IMR-90 (cell line): ENCODE measurements around the gene RNPC3. TPM values are rescaled to one million over a fixed set of nuclear protein-coding genes. Genes with fewer than 3 reads are reported as not detected.

ENCODE experiments used
- ATAC-seq: fragments of 200-7000 bp; cut with Tn5 transposase; 2 replicates; pipeline ENCODE4 v1.9.1; 2020; ENCODE audit warnings: low read depth, mild to moderate bottlenecking, moderate library complexity
- BruUV-seq: library from RNA; stranded (reverse); fragments of 400-500 nt; replicated peaks from 2 replicates; lab custom pipeline; 2021; lab: Mats Ljungman, UMichigan
- CTCF ChIA-PET: fragments of 300-600 bp; formaldehyde crosslinking; extraction: SDS; loops from one replicate; lab custom pipeline; 2021; ENCODE audit warnings: antibody characterized with exemption; lab: Yijun Ruan, JAX
- POLR2A ChIA-PET: fragments of 300-600 bp; sonication (Branson Sonifier 250); formaldehyde crosslinking; loops from one replicate; lab custom pipeline; 2022; ENCODE audit warnings: antibody characterized with exemption; ENCODE audit not compliant: unreplicated experiment; lab: Charles Lee
- DNase-seq: peaks from one replicate; pipeline ENCODE4 v3.0.0; 2013
- H2AFZ ChIP-seq: replicated peaks from 2 replicates; pipeline ENCODE3; 2013; ENCODE audit warnings: low read length, mild to moderate bottlenecking; ENCODE audit not compliant: poor library complexity
- H2AK5ac ChIP-seq: 2 replicates; pipeline ENCODE4 v1.6.1; 2013; ENCODE audit warnings: low read depth, low read length, inconsistent platforms
- H2AK9ac ChIP-seq: replicated peaks from 2 replicates; pipeline ENCODE3; 2013; ENCODE audit warnings: mild to moderate bottlenecking, low read depth, low read length, moderate library complexity; ENCODE audit not compliant: poor library complexity
- H2BK120ac ChIP-seq: 2 replicates; pipeline ENCODE4 v1.6.1; 2013; ENCODE audit warnings: low read depth, low read length, inconsistent platforms
- H2BK15ac ChIP-seq: 3 replicates; pipeline ENCODE4 v1.6.1; 2013; ENCODE audit warnings: low read depth, low read length, inconsistent platforms
- H2BK20ac ChIP-seq: 2 replicates; pipeline ENCODE4 v1.6.1; 2013; ENCODE audit warnings: low read depth, mild to moderate bottlenecking, inconsistent platforms, low read length, moderate library complexity
- H2BK5ac ChIP-seq: 2 replicates; pipeline ENCODE4 v1.6.1; 2013; ENCODE audit warnings: mild to moderate bottlenecking, low read depth, low read length, inconsistent platforms; ENCODE audit not compliant: poor library complexity, severe bottlenecking
- H3K14ac ChIP-seq: replicated peaks from 2 replicates; pipeline ENCODE4 v1.6.1; 2013; ENCODE audit warnings: low read depth, low read length, inconsistent platforms
- H3K18ac ChIP-seq: 2 replicates; pipeline ENCODE4 v1.6.1; 2013; ENCODE audit warnings: low read depth, low read length, control low read depth
- H3K23ac ChIP-seq: 2 replicates; pipeline ENCODE4 v1.6.1; 2013; ENCODE audit warnings: low read depth, low read length, inconsistent platforms
- H3K27ac ChIP-seq: 2 replicates; pipeline ENCODE4 v1.5.1; 2013; ENCODE audit warnings: mild to moderate bottlenecking, control low read depth, low read length; ENCODE audit not compliant: insufficient read depth
- H3K27me3 ChIP-seq: 2 replicates; pipeline ENCODE4 v1.6.1; 2013; ENCODE audit warnings: low read length; ENCODE audit not compliant: control insufficient read depth, insufficient read depth
- H3K36me3 ChIP-seq: 2 replicates; pipeline ENCODE4 v1.6.1; 2013; ENCODE audit warnings: low read length, mixed read lengths; ENCODE audit not compliant: control insufficient read depth, insufficient read depth
- H3K4ac ChIP-seq: 2 replicates; pipeline ENCODE4 v1.6.1; 2013; ENCODE audit warnings: low read depth, low read length, inconsistent platforms
- H3K4me1 ChIP-seq: 2 replicates; pipeline ENCODE4 v1.6.1; 2013; ENCODE audit warnings: low read length, mixed read lengths; ENCODE audit not compliant: control insufficient read depth, insufficient read depth
- H3K4me2 ChIP-seq: 2 replicates; pipeline ENCODE4 v1.6.1; 2013; ENCODE audit warnings: low read depth, mild to moderate bottlenecking, control low read depth, low read length, moderate library complexity
- H3K4me3 ChIP-seq: 2 replicates; pipeline ENCODE4 v1.5.1; 2013; ENCODE audit warnings: low read depth, mild to moderate bottlenecking, control low read depth, low read length, moderate library complexity; ENCODE audit not compliant: insufficient read depth
- H3K56ac ChIP-seq: 2 replicates; pipeline ENCODE4 v1.6.1; 2013; ENCODE audit warnings: low read length, inconsistent platforms; ENCODE audit not compliant: insufficient read depth; ENCODE audit errors: extremely low read depth
- H3K79me1 ChIP-seq, 2 experiments: 2 replicates each; pipeline ENCODE4 v1.6.1; 2013; ENCODE audit warnings: low read length in 2 of 2, inconsistent platforms in 1 of 2, low read depth in 1 of 2
- H3K9ac ChIP-seq: 2 replicates; pipeline ENCODE4 v1.6.1; 2013; ENCODE audit warnings: low read depth, low read length, control low read depth
- H3K9me1 ChIP-seq: 2 replicates; pipeline ENCODE4 v1.6.1; 2013; ENCODE audit warnings: low read length, inconsistent platforms; ENCODE audit not compliant: insufficient read depth
- H3K9me3 ChIP-seq: 2 replicates; pipeline ENCODE4 v1.6.1; 2013; ENCODE audit warnings: low read length; ENCODE audit not compliant: control insufficient read depth, insufficient read depth
- H4K20me1 ChIP-seq: 2 replicates; pipeline ENCODE4 v1.6.1; 2013; ENCODE audit warnings: low read length, inconsistent platforms; ENCODE audit not compliant: insufficient read depth
- H4K5ac ChIP-seq: 2 replicates; pipeline ENCODE4 v1.6.1; 2013; ENCODE audit warnings: mild to moderate bottlenecking, low read depth, low read length, control low read depth
- H4K8ac ChIP-seq, 2 experiments: 2 replicates each; pipeline ENCODE4 v1.6.1; 2013; ENCODE audit warnings: low read depth in 2 of 2, low read length in 2 of 2, control low read depth in 1 of 2, inconsistent platforms in 1 of 2
- H4K91ac ChIP-seq: 2 replicates; pipeline ENCODE4 v1.6.1; 2013; ENCODE audit warnings: low read depth, low read length, inconsistent platforms; ENCODE audit not compliant: insufficient read depth
- BHLHE40 ChIP-seq: fragments of 150-350 bp; IDR thresholded peaks from 2 replicates; pipeline ENCODE4 v1.6.1; 2016; ENCODE audit warnings: mild to moderate bottlenecking, low read depth, low read length
- MXI1 ChIP-seq: IDR thresholded peaks from 2 replicates; pipeline ENCODE4 v1.6.1; 2012; ENCODE audit warnings: low read depth, mild to moderate bottlenecking, low read length, moderate library complexity, borderline replicate concordance
- RFX5 ChIP-seq: IDR thresholded peaks from 2 replicates; pipeline ENCODE4 v1.8.0; 2012; ENCODE audit warnings: low read depth, mild to moderate bottlenecking, low read length, moderate library complexity
- SMC3 ChIP-seq: fragments of 150-350 bp; IDR thresholded peaks from 2 replicates; pipeline ENCODE4 v1.6.1; 2016; ENCODE audit warnings: low read depth, mild to moderate bottlenecking, antibody characterized with exemption, low read length, moderate library complexity
- WGBS, 2 experiments: methylation state at CpG; one replicate each; pipeline versions ENCODE4 v1.1.5 to v1.1.7; 2013; ENCODE audit warnings: missing lambda C conversion rate in 2 of 2; ENCODE audit not compliant: insufficient read length in 1 of 2; ENCODE audit errors: extremely low coverage in 2 of 2; 5-methylcytosine and 5-hydroxymethylcytosine counted together
- dilution Hi-C: fragments of 300-500 bp; cut with HindIII; formaldehyde crosslinking; loops from one replicate; pipeline ENCODE4 v1.14.3; 2018; ENCODE audit warnings: low sequenced_read_pairs; ENCODE audit not compliant: unreplicated experiment
- in situ Hi-C: fragments of 300-500 bp; cut with MboI; formaldehyde crosslinking; loops from 3 replicates; pipeline ENCODE4 v1.14.3; 2019; ENCODE audit warnings: low sequenced_read_pairs, inconsistent platforms, mixed read lengths
- intact Hi-C: fragments of 100-400 bp; cut with micrococcal nuclease; formaldehyde crosslinking; loops from 2 replicates; pipeline ENCODE4 v1.10.0; 2022
- polyA plus RNA-seq, 3 experiments: library from polyadenylated mRNA; depleted of rRNA; stranded (reverse); fragments of >200 nt; gene quantifications; 2 replicates each; pipeline ENCODE4 v1.2.3, GENCODE V29; 2012; ENCODE audit warnings: low replicate concordance in 1 of 3
- total RNA-seq: library from RNA; depleted of rRNA; stranded (reverse); fragments of >200 nt; gene quantifications from 2 replicates; pipeline ENCODE4 v1.2.3, GENCODE V29; 2012
- TF ChIP-seq, protein P1 (sequence below): conservative IDR thresholded peaks from 2 replicates; pipeline ENCODE4 v1.5.1; 2012; ENCODE audit warnings: mild to moderate bottlenecking, low read depth, low read length, improper control_type of control experiment

Gene RNPC3
- total and polyA plus RNA-seq, 2 of the 4 experiments (the other 2 are of a cell fraction): 3.8 to 9.9 TPM

DNA sequence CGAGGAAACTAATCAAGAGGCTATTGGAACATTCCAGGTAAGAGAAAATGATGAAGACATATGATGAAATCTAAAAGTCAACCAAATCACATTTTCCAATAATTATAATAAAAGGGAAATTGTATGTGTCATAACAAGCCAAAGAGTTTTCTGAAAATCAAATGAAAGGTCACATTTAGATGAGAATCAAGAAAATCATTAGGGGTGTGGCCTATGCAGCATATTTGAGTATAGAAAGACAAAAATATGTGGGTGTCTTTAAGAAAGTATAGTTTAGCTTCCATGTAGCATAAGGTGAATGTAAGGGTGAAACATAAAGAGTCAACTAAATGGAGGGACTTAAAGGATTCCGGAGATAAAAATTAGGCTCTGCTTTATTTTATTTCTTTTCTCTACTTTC is 9.2 kb upstream of the RNPC3 start:
- Histone ChIP-seq H3K4me2 (no peak overlapping the region), H3K36me3 (no peaks in the 10 kb centered on the region), H3K14ac (no peak overlapping the region), H3K9me3 (no peaks in the 10 kb centered on the region), H2AK9ac (no peak overlapping the region), H3K27ac (no peak overlapping the region), H3K9ac (no peak overlapping the region), H3K18ac (no peak overlapping the region), H3K27me3 (no peaks in the 10 kb centered on the region), H4K8ac (no peak overlapping the region), H2BK120ac (no peak overlapping the region), H2AK5ac (no peak overlapping the region), H2BK20ac (no peak overlapping the region), H3K56ac (no peak overlapping the region), H3K4me3 (no peak overlapping the region), H3K9me1 (no peaks in the 10 kb centered on the region), H3K79me1 (no peaks in the 10 kb centered on the region), H3K23ac (no peak overlapping the region), H3K4ac (no peak overlapping the region), H4K20me1 (no peaks in the 10 kb centered on the region), H2BK5ac (no peak overlapping the region), H2BK15ac (no peak overlapping the region), H4K5ac (no peak overlapping the region), H4K91ac (no peak overlapping the region), H3K4me1 (no peaks in the 10 kb centered on the region), H2AFZ (no peak overlapping the region)
- intact Hi-C loops: loop anchor here (5.0 kb wide), 3 partner anchors 799 to 1994 kb away; no protein-coding TSS in a partner anchor
- ATAC-seq (no peak), DNase-seq (no peak)
- in situ Hi-C loops: no loop called here
- ChIA-PET CTCF (interaction anchor here (0.5 kb wide), 1 partner anchor 930 kb away, joined by 3 read pairs; no protein-coding TSS in a partner anchor), POLR2A (no interaction called here)
- dilution Hi-C loops: no loop called here
- TF ChIP-seq, protein P1, sequence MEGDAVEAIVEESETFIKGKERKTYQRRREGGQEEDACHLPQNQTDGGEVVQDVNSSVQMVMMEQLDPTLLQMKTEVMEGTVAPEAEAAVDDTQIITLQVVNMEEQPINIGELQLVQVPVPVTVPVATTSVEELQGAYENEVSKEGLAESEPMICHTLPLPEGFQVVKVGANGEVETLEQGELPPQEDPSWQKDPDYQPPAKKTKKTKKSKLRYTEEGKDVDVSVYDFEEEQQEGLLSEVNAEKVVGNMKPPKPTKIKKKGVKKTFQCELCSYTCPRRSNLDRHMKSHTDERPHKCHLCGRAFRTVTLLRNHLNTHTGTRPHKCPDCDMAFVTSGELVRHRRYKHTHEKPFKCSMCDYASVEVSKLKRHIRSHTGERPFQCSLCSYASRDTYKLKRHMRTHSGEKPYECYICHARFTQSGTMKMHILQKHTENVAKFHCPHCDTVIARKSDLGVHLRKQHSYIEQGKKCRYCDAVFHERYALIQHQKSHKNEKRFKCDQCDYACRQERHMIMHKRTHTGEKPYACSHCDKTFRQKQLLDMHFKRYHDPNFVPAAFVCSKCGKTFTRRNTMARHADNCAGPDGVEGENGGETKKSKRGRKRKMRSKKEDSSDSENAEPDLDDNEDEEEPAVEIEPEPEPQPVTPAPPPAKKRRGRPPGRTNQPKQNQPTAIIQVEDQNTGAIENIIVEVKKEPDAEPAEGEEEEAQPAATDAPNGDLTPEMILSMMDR: no peak
- no peak for TF ChIP-seq SMC3
- no peak for TF ChIP-seq RFX5
- TF ChIP-seq BHLHE40: no peak
- TF ChIP-seq MXI1: no peak
- WGBS, 2 experiments: no CpG with 5 or more reads among the region's 2 CpGs
- no TSS peak for BruUV-seq
